Measurements from ENCODE around the gene ZSWIM3.

Gene ZSWIM3

GRCh38 chr20:45910670-45911485, 53.5 kb downstream of the ZSWIM3 start:
- peak; percentile 26 to 27 for DNase-seq

- DNase-seq = no peak
Measured at GRCh38 chr20:45911486-45912343, 54.3 kb downstream of the ZSWIM3 start, which contains the start of gene PLTP. PLTP (minus strand) TSS chr20:45912155; CDS start chr20:45911452, 703 bp downstream.

- no peak for DNase-seq
Measured at GRCh38 chr20:45912344-45912682, 54.9 kb downstream of the ZSWIM3 start.

- no peak for DNase-seq
Measured at GRCh38 chr20:45913116-45913515, 55.7 kb downstream of the ZSWIM3 start.

GRCh38 chr20:45917790-45918141, 60.4 kb downstream of the ZSWIM3 start:
- DNase-seq = no peak

GRCh38 chr20:45918182-45918737, 60.8 kb downstream of the ZSWIM3 start:
- DNase-seq = no peak

- no peak for DNase-seq
Measured at GRCh38 chr20:45918779-45919537, 61.5 kb downstream of the ZSWIM3 start.

DNA sequence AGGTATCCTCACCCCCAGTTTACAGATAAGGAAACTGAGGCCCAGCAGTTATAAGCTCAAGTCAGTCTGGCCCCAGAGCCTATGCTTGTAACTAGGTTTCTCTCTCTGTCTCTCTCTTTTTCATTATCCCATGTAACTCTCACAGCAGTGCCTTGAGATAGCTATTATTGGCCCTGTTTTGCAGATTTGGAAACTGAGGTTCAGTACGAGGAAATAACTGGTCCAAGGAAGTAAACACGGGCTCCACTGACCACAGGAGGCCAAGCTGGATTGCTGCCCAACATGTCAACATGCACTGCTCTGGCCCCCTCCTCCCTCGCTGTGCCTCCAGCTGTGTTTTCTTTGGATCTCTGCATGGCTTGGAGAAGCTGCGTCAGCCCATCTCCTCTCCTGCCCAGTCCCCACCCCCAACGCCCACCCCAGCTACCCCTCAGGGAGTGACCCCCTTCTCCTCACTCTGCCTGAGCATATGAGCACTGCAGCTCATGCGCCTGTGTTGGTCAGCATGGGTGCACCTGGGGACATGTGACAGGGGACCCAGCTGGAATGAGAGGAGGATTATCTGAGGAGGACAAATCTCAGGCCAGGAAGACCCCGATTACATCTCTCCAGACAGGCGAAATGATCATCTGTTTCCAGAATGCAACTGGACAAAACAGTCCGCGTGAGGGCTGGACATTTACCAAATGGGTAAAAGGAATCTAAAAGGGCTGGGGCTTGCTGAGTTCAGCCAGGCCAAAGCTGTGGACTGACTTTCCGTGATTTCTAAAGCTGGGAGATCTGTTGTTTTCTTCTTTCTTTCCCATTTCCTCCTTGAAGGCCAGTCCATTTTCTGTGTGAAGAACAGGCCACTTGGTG, 62.4 kb downstream of the ZSWIM3 start:
- no peak for DNase-seq

- DNase-seq = no peak
Measured at GRCh38 chr20:45920462-45921336, 63.3 kb downstream of the ZSWIM3 start.

- no peak for DNase-seq
Measured at GRCh38 chr20:45921337-45922189, 64.1 kb downstream of the ZSWIM3 start.

GRCh38 chr20:45924391-45925261, 67.2 kb downstream of the ZSWIM3 start:
- no peak for DNase-seq

DNA sequence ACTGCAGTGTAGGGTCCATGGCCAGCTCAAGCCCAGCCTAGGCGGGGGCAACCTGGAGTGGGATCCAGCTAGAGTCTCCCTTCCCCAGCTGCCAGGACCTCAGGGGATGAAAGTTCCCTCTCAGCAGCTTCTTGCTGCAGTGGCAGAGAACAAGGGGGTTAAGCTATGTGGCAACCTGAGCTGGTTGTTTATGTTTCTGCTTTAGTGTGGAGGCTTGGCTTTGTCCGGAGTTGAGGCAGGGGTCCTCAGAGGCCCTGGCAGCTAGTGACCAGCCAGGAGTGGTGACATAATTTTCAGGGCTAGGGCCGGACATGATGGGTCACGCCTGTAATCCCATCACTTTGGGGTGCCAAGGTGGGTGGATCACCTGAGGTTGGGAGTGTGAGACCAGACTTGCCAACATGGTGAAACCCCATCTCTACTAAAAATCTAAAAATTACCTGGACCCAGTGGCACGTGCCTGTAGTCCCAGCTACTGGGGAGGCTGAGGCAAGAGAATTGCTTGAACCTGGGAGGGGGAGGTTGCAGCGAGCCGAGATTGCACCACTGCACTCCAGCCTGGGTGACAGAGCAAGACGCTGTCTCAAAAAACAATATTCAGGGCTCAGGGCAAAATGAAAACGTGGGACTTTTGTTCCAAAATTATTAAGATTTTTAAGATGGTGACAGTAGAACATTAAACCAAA, 68.5 kb downstream of the ZSWIM3 start:
- no peak for DNase-seq

GRCh38 chr20:45926731-45927070, 69.3 kb downstream of the ZSWIM3 start:
- no peak for DNase-seq

DNA sequence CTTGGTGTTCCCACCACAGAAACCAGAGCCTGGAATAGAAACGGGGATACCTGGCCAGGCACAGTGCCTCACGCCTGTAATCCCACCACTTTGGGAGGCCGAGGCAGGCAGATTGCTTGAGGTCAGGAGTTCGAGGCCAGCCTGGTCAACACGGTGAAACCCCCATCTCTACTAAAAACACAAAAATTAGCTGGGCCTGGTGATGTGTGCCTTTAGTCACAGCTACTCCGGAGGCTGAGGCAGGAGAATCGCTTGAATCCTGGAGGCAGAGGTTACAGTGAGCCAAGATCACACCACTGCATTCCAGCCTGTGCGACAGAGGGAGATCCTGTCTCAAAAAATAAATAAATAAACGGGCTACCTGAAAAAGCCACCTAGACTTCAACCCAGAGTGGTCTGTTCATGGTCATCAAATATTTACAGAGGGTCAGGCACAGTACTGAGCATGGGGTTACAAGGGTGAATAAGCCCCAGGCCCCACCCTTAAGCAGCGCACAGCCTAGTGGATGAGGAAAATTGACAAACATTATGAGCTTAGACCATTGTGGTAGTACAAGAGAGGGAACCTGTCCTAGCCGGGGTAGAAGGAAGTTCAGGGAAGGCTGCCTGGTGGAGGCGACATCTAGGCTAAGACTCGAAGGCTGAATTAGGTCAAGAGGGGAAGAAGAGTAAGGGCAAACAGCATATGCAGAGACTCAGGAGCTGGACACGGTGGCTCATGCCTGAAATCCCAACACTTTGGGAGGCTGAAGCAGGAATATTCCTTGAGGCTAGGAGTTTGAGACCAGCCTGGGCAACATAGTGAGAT, 69.9 kb downstream of the ZSWIM3 start:
- no peak for DNase-seq
